Iris pigment epithelial cell (primary cell): ENCODE data around the gene CPEB2.
"Not testable (repeated sequence)": the region's sequence is repeated elsewhere in the genome, so short reads cannot be mapped to it uniquely, and the experiment has no call there.

Experiments used
- DNase-seq: peaks from one replicate; pipeline ENCODE4 v3.0.0-alpha.2; 2011; ENCODE audit warnings: low read depth

CPEB2 gene

DNA sequence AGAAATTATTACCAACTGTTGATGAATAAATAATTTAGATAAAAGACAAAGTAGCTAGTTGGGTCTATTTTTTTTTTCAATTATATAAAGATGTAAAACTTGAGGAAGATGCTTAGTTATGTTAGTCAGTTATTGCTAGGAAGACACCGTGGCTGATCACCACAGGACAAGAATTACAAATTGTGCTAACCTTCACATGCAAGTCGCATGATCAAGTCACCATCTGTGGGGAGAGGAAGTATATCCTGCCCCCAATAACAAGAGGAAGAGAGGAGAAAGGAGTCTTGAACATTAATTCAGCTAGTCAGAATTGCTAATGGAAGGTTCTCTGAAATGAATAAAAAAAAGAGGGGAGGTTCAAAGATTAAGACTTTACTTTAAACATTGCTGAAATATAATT lies 52.3 kb downstream of the CPEB2 start:
- DNase-seq, result no peak

DNA sequence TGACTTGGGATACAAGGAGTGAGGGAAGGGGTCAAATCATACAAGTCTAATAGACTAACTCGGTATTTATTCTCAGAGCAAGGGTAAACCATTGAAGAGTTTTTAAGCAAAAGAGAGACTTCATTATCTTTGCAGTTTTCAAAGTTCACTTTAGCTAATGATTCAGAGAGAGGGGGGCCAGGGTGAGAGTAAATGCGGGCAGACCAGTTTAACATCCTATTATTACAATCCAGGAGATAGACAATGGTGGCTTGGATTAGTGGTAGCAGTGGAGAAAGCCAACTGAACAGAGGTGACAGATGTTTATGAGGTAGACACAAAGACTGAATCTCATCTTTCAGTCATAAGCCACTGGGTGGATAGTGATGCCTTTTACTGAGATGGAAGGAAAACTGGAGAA lies 57.9 kb downstream of the CPEB2 start:
- DNase-seq, result no peak

DNA sequence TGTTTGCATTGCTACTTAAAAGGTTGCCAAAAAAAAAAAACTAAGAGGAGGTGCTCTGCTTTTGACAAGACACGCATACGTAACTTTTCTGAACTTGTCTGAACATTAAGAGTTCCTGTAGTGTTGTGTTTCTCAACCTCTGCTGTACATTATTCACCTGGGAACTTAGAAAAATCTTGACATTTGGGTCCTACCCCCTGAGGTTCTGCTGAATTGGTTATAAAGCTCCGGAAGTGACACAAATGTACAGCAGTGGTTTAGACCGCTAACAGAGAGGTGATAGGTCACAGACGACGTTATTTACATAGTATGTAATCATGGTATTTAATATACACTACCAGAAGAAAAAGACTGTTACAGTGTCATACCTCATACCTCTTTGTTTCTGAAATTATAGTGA lies 61.1 kb downstream of the CPEB2 start:
- peak; percentile 36 for DNase-seq

DNA sequence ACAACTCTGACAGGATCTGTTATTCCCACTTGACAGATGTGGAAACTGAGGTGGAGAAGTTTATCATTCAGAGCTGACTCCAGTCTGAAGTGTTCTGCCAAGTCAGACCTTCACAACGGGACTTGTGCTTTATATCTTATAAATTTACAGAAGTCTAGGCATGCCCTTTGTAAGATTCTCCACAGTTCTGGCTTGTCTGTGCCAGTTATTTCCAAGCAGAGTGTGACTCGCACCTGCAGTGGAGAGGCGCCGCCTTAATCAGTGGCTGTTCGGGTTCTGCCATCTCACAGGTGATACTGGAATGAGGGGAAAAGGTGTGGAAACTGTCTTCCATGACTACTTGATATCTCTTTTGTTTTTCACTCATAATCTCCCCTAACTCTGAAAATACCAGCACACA lies 63.2 kb downstream of the CPEB2 start:
- no peak for DNase-seq

DNA sequence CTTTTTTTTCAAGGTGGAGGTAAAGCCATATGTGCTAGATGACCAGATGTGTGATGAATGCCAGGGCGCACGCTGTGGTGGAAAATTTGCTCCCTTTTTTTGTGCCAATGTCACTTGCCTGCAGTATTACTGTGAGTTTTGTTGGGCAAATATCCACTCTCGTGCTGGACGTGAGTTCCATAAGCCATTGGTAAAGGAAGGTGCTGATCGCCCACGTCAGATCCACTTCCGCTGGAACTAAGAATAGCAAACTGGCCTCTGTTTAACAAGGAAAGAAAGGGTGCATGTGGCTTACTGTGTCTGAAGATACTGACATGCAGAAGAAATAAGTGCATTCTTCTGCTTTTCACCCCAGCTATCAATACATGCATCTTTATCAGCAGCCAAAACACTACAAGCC lies 63.9 kb downstream of the CPEB2 start:
- DNase-seq, result no peak

DNA sequence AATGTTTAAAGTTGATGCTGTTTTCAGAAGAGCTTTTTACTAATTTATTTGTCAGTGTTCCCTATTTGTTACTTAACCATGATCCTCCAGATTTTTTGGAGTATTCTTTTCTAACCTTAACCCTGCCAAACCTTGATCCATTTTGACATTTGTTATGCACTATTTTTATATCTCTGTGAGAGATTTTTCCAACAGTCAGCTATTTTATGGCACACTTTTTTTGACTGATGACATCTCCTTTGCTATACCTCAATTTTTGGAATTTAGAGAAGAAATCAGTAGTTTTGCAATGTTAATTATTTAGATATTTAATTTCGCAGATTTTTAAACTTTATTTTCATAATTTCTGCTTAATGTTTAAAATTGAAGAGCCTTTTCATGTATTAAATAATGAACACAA lies 66.0 kb downstream of the CPEB2 start:
- no peak for DNase-seq

DNA sequence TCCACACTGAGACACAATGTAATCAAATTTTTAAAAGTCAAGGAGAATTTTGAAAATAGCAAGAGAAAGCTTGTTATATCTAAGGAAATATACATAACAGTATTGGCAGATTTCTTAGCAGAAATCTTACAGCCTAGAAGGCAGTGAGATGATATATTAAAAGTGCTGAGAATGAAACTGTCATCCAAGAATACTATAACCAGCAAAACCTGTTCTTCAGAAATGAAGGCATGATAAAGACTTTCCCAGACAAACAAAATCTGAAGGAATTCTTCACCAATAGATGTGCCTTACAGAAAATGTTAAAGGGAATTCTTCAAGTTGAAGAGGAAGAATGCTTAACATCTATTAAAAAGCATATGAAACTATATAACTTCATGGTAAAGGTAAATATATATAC lies 73.6 kb downstream of the CPEB2 start:
- no peak for DNase-seq

DNA sequence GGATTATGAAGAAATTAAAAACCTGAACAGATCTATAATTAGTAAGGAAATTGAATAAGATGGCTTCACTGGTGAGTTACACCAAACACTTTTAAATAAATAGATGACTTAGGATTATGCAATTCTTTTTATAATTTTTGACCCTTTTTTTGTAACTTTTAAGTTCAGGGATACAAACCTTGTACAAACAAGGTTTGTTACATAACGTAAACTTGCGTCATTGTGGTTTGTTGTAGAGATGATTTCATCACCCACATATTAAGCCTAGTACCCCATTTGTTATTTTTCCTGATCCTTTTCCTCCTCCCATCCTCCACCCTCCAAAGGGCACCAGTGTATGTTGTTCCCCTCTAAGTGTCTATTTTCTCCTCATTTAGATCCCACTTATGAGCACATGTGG lies 75.7 kb downstream of the CPEB2 start:
- peak; percentile 96 for DNase-seq

DNA sequence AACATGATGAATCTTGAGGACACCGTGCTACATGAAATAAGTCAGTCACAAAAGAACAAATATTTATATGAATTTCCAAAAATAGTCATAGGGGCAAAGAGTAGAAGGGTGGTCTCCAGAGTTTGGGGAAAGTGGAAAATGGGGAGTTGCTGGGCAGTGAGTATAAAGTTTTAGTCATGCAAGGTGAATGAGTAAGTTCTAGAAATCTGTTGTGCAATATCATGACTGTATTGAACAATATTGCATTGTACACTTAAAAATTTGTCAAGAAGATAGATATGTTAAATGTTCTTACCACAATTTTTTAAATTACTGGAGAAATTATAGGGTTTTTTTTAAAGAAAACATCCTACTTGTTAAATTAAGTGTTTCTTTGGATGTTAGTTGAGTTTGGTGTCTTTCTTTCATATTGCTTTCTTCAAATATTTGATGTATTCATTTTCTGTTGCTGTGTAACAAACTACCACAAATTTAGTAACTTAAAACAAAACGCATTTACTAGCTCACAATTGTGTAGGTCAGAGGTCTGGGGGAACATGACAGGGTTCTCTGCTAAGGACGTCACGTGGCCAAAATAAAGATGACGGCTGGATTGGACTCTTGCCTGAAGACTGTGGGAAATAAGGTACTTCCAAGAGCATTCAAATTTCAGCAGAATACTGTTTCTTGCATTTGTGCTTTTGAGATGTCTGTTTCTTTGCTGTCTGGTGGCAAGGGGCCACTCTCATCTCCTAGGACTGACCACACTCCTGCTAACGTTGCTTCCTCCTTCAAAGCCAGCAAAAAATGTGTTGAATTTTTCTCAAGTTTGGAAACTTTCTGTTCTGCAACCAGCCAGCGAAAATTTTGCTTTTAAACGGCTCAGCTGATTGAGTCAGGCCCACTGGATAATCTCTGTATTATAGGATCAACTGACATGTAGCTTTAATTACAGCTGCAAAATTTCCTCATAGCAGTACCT lies 76.7 kb downstream of the CPEB2 start:
- peak; percentile 80 for DNase-seq

DNA sequence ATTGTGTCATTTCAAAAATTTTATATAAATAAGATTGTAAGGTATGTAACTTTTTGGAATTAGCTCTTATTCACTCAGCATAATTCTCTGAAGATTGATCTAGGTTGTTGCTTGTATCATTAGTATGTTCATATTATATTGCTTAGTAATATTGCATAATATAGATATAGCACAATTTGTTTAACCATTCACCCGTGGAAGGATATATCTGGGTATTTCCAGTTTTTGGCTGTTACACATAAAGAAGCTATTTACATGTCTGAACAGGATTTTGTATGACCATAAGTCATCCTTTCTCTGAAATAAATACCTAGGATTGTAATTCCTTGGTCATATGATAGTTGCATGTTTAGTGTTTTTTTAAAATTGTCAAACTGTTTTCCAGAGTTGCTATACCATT lies 82.5 kb downstream of the CPEB2 start:
- no peak for DNase-seq

DNA sequence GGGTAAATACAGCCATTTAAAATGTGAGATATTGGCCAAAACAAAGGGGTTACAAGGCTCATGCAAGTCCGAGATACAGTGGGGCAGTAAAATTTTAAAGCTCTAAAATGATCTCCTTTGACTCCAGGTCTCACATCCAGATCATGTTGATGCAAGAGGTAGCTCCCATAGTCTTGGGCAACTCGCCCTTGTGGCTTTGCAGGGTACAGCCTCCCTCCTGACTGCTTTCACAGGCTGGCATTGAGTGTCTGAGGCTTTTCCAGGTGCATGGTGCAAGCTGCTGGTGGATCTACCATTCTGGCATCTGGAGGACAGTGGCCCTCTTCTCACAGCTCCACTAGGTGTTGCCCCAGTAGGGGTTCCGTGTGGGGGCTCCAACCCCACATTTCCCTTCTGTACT lies 83.5 kb downstream of the CPEB2 start:
- not testable (repeated sequence) for DNase-seq

DNA sequence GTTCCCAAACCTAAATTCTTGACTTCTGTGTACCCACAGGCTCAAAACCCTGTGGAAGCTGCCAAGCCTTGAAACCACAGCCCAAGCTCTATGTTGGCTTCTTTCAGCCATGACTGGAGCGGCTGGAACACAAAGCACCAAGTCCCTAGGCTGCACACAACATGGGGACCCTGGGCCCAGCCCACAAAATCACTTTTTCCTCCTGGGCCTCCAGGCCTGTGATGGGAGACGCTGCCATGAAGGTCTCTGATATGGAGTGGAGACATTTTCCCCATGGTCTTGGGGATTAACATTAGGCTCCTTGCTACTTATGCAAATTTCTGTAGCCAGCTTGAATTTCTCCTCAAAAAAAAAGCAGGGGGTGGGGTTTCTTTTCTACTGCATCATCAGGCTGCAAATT lies 84.0 kb downstream of the CPEB2 start:
- DNase-seq, result not testable (repeated sequence)

DNA sequence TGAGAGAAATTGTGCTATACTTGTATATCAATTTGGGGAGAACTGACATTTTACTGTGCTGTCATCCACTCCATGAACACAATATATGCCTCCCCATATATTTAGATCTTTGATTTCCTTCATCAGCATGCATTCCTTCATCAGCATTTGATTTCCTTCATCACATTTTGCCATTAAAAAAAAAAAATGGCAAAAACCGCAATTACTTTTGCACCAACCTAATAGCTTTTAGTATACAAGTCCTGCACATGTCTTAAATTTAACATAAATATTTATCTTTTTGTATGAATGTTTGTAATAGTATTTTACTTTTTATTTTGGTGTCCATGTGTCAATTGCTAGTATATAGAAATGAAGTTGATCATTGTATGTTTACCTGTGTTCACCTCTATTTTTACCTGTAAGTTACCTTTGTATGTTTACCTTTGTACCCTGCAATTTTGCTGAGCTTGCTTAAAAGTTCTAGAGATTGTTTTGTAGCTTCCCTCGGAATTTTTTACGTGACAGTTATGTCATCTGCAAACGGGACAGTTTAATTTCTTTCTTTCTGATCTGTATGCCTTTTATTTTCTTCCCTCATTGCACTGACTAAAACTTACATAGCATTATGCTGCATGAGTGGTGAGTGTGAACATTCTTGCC lies 86.2 kb downstream of the CPEB2 start:
- DNase-seq, result no peak

DNA sequence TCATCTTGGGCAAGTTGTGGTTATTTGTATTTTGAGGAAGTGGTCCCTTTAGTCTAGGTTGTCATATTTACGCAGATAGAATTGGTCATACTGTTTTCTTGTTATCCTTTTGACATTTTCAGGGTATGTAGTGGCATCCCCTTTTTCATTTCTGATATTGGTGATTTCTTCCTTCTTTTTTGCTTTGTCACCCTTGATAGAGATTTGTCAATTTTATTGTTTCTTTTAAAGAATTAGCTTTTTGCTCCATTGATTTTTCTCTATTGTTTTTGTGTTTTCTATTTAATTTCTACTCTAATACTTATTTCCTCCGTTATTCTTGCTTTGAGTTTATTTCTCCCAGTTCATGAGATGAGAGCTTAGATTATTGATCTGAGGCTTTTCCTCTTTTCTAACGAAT lies 87.7 kb downstream of the CPEB2 start:
- no peak for DNase-seq

DNA sequence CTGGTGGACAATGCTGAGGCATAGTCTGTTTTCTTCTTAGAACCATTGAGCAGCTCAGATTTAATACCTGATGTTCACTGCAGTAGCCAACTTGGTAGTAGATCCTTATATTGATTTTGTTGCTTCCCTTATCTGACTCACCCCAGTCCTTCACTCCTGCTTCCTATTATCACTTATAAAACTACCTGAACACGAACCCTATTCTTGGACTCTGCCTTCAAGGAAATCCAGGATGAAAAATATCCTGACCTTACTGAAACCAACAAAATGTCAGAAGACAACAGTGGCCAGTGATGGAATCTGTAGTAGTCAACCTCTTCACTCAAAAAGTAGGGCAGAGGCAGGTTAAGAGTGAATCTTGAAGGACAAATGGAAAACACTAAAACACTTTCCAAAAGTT lies 98.1 kb downstream of the CPEB2 start:
- no peak for DNase-seq

DNA sequence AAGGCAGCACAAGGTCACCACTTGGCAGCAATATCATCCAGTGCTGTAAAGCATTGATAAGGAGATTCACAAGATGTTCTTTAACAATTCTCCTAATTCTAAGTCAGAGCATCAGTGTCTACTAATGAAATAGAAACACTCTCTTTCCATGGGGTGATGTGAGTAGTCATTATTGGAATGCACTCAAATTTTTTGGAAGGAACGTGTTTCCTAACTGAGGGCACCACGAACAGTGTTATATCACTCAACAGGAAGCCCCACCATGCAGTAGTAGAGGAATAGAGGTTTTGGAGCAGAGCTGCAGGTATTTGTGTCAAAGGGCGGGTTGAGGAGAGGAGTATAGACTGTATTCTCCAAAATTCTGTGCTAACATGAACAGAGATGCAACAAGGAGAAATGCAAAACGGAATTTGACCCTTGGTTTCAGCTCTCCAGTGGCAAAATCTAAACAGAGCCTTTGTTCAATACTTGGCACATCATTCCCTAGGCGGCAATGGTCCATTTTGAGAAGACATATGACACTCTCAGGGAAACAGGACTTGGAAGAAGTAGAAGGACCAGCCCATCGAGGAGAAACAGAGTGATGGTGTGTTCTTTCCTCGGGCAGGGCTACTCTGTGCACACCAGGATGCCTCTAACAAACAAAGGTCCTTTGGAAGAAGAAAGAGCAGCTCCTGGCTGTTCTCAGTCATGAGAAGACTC lies 98.9 kb downstream of the CPEB2 start:
- DNase-seq, result peak; percentile 36

DNA sequence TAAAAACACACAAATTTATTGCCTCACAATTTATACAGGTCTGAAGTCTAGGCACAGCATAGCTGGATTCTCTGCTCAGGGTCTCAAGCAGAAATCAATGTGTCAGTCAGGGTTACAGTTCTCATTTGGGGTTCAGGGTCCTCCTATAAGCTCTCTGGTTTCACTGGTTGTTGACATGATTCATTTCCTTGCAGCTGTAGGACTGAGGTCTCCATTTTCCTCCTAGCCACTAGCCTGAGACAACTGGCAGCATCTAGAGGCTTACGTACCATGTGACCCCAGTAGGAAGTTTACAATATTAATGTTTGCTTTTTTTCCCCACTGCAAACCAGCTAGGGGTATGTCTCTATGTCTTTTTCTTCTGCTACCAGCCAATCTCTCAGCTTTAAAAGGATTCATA lies 102.5 kb downstream of the CPEB2 start:
- peak; percentile 83 for DNase-seq

DNA sequence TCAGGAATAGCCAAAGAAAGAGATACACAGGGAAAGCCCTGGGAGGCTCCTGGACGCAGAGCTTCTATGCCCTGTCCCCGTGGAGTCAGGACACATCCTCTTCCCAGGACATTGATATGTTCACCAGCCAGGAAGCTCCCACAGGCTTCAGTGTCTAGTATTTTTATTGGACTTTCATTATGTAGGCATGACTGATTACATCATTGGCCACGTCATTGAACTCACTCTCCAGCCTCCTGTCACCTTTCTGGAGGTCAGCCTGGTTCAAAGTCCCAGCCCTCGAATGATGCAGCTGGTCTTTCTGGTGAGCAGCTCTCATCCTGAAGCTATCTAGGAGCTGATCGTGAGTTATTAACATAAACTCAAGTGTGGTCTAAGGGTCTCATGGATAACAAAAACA lies 104.1 kb downstream of the CPEB2 start:
- DNase-seq, result peak; percentile 21

DNA sequence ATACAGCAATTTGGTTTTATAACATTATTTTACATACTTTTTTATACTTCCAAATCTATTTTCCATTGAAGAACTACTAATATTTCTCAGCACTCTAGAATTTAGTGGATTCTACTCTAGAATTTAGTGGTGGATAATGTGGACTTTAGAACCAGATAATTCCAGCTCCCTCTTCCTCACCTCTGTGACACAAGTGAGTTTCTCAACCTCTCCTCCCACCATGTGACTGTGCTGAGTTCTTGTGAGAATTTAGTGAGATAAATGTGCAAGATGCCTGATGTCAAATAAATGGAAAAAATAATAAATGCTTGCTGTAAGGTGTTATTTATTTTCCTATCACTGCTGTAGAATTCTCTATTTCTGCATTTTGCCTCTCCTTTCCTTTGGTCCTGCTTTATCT lies 107.3 kb downstream of the CPEB2 start:
- DNase-seq, result no peak

DNA sequence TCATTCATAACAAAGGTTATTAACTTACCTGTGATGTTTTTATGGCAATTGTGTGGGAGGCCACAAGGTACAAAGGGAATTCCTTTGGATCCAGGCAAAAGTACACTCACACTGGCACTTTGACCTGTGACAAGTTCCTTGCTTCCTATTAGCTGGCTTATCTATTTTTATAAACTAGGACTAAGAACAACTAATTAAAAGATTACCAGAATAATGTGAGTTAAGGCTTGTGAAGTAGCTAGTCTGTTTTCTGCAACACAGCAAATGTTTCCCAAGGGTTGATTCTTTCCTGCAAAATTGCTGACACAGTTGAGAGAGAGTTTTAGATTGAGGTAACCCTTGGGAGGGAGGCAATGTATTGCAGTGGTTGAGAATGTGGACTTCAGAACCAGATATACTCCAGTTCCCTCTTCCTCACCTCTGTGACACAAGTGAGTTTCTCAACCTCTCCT lies 107.9 kb downstream of the CPEB2 start:
- no peak for DNase-seq

DNA sequence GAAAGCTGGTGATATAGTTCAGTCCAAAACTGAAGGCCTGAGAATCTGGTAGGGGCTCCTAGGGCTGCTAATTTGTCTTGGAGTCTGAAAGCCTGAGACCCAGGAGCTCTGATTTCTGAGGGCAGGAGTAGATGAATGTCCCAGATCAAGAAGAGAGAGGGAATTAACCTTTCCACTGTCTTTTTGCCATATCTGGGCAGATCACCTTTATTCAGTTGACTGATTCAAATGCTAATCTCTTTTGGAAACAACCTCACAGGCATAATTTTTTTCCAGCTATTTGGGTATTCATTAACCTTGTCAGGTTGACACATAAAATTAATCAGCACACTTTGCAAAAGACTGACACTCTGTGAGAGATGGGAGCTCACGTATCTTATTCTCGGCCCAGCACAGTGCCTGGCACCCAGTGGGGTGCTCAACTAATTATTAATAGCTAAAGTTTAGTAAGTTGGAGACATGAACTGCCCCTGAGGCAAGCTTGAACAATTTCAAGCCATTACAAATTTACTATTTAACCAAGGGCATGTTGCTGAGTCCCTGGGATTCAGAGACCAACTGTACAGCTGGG lies 114.3 kb downstream of the CPEB2 start:
- no peak for DNase-seq

DNA sequence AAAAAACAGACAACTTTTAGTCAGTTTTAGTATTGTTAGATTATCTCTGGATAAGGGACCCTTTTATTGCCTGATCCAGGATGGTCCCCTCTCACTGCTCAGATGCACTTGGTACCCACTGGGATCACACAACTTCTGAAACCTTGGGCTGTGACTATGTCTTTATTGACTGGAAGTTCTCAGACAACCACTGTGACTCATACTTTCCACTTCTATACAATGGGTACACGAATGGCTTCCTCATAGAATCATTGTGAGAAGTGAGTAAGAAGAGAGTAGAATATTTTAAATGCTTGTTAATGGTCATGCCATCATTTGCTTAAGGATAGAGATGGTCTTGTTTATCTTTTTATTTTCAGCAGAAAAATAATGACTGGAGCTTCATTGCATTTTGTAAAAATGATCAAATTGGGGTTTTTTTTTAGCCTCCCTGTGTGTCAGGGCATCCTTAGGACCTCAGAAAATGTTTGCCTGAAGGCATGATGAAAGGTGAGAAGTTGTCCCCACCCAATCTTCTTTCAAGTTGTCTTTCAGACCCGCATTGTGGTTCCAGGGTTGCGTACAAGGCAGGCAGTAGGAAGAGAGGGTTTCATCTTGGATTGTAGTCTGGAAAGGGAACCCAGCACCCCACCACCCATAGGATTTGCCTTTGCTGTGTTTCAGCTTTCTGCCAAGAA lies 115.1 kb downstream of the CPEB2 start:
- DNase-seq, result peak; percentile 13
